IPS-18a (cell line): ENCODE results near the gene MAPK8.

Experiments used
- H3K27ac ChIP-seq: one replicate; pipeline ENCODE4 v1.5.1; 2013; ENCODE audit warnings: low read length
- H3K27me3 ChIP-seq: one replicate; pipeline ENCODE4 v1.6.1; 2013; ENCODE audit warnings: mild to moderate bottlenecking, low read length; ENCODE audit not compliant: control insufficient read depth, insufficient read depth
- H3K36me3 ChIP-seq: one replicate; pipeline ENCODE4 v1.6.1; 2013; ENCODE audit warnings: low read depth, low read length; ENCODE audit not compliant: control insufficient read depth
- H3K4me1 ChIP-seq: one replicate; pipeline ENCODE4 v1.6.1; 2013; ENCODE audit warnings: low read depth, low read length; ENCODE audit not compliant: control insufficient read depth
- H3K4me3 ChIP-seq: one replicate; pipeline ENCODE4 v1.5.1; 2013; ENCODE audit warnings: low read length
- H3K9ac ChIP-seq: one replicate; pipeline ENCODE4 v1.6.1; 2013; ENCODE audit warnings: mild to moderate bottlenecking, low read length, moderate library complexity
- H3K9me3 ChIP-seq: one replicate; pipeline ENCODE4 v1.6.1; 2013; ENCODE audit warnings: low read depth, low read length; ENCODE audit not compliant: control insufficient read depth

Gene MAPK8

GRCh38 chr10:48316236-48316635 lies 9.8 kb downstream of the MAPK8 start:
- no peak overlapping the region for H3K4me3 ChIP-seq
- no peak overlapping the region for H3K27ac ChIP-seq
- H3K36me3 ChIP-seq, result no peaks in the 10 kb centered on the region
- H3K9me3 ChIP-seq, result no peaks in the 10 kb centered on the region
- no peak overlapping the region for H3K9ac ChIP-seq
- H3K4me1 ChIP-seq, result peaks cover 3% of the 10 kb centered on the region
- no peaks in the 10 kb centered on the region for H3K27me3 ChIP-seq

- Histone ChIP-seq H3K4me3 (no peak overlapping the region), H3K9ac (no peak overlapping the region), H3K36me3 (no peaks in the 10 kb centered on the region), H3K27me3 (no peaks in the 10 kb centered on the region), H3K4me1 (peaks cover 3% of the 10 kb centered on the region), H3K9me3 (no peaks in the 10 kb centered on the region), H3K27ac (no peak overlapping the region)
Observed at GRCh38 chr10:48317321-48317990, 11.0 kb downstream of the MAPK8 start.

- no peak overlapping the region for H3K4me3 ChIP-seq
- H3K27ac ChIP-seq, result no peak overlapping the region
- H3K9me3 ChIP-seq, result no peaks in the 10 kb centered on the region
- no peaks in the 10 kb centered on the region for H3K27me3 ChIP-seq
- H3K9ac ChIP-seq, result no peak overlapping the region
- H3K4me1 ChIP-seq, result peaks cover 3% of the 10 kb centered on the region
- no peaks in the 10 kb centered on the region for H3K36me3 ChIP-seq
Observed at GRCh38 chr10:48322017-48322416, 15.5 kb downstream of the MAPK8 start.

GRCh38 chr10:48324580-48324979 lies 18.1 kb downstream of the MAPK8 start:
- no peak overlapping the region for H3K27ac ChIP-seq
- H3K36me3 ChIP-seq, result no peaks in the 10 kb centered on the region
- no peaks in the 10 kb centered on the region for H3K27me3 ChIP-seq
- H3K9me3 ChIP-seq, result no peaks in the 10 kb centered on the region
- no peak overlapping the region for H3K9ac ChIP-seq
- peaks cover 3% of the 10 kb centered on the region for H3K4me1 ChIP-seq
- H3K4me3 ChIP-seq, result no peak overlapping the region

GRCh38 chr10:48330269-48330668 lies 23.8 kb downstream of the MAPK8 start:
- Histone ChIP-seq H3K9ac (no peak overlapping the region), H3K27me3 (no peaks in the 10 kb centered on the region), H3K4me1 (no peaks in the 10 kb centered on the region), H3K9me3 (no peaks in the 10 kb centered on the region), H3K4me3 (no peak overlapping the region), H3K27ac (no peak overlapping the region), H3K36me3 (no peaks in the 10 kb centered on the region)

GRCh38 chr10:48331436-48331835 lies 25.0 kb downstream of the MAPK8 start:
- H3K27ac ChIP-seq, result no peak overlapping the region
- H3K36me3 ChIP-seq, result no peaks in the 10 kb centered on the region
- no peak overlapping the region for H3K4me3 ChIP-seq
- H3K9ac ChIP-seq, result no peak overlapping the region
- no peaks in the 10 kb centered on the region for H3K9me3 ChIP-seq
- no peaks in the 10 kb centered on the region for H3K4me1 ChIP-seq
- no peaks in the 10 kb centered on the region for H3K27me3 ChIP-seq

GRCh38 chr10:48332166-48332870 lies 25.8 kb downstream of the MAPK8 start:
- Histone ChIP-seq H3K4me1 (no peaks in the 10 kb centered on the region), H3K9ac (no peak overlapping the region), H3K36me3 (no peaks in the 10 kb centered on the region), H3K4me3 (no peak overlapping the region), H3K27me3 (no peaks in the 10 kb centered on the region), H3K9me3 (no peaks in the 10 kb centered on the region), H3K27ac (no peak overlapping the region)

GRCh38 chr10:48332871-48333216 lies 26.4 kb downstream of the MAPK8 start:
- no peaks in the 10 kb centered on the region for H3K4me1 ChIP-seq
- no peaks in the 10 kb centered on the region for H3K36me3 ChIP-seq
- no peak overlapping the region for H3K4me3 ChIP-seq
- no peaks in the 10 kb centered on the region for H3K9me3 ChIP-seq
- no peaks in the 10 kb centered on the region for H3K27me3 ChIP-seq
- H3K27ac ChIP-seq, result no peak overlapping the region
- H3K9ac ChIP-seq, result no peak overlapping the region

GRCh38 chr10:48333856-48334255 lies 27.4 kb downstream of the MAPK8 start:
- Histone ChIP-seq H3K4me3 (no peak overlapping the region), H3K27me3 (no peaks in the 10 kb centered on the region), H3K27ac (no peak overlapping the region), H3K9me3 (no peaks in the 10 kb centered on the region), H3K4me1 (no peaks in the 10 kb centered on the region), H3K9ac (no peak overlapping the region), H3K36me3 (no peaks in the 10 kb centered on the region)

GRCh38 chr10:48335788-48336187 lies 29.3 kb downstream of the MAPK8 start:
- no peak overlapping the region for H3K27ac ChIP-seq
- no peaks in the 10 kb centered on the region for H3K27me3 ChIP-seq
- no peaks in the 10 kb centered on the region for H3K9me3 ChIP-seq
- no peaks in the 10 kb centered on the region for H3K36me3 ChIP-seq
- H3K4me1 ChIP-seq, result no peaks in the 10 kb centered on the region
- no peak overlapping the region for H3K9ac ChIP-seq
- H3K4me3 ChIP-seq, result no peak overlapping the region

- Histone ChIP-seq H3K9me3 (no peaks in the 10 kb centered on the region), H3K4me1 (peaks cover 5% of the 10 kb centered on the region), H3K27me3 (no peaks in the 10 kb centered on the region), H3K9ac (no peak overlapping the region), H3K4me3 (no peak overlapping the region), H3K27ac (no peak overlapping the region), H3K36me3 (no peaks in the 10 kb centered on the region)
Observed at GRCh38 chr10:48336978-48337599, 30.6 kb downstream of the MAPK8 start.

GRCh38 chr10:48340734-48341133 lies 34.3 kb downstream of the MAPK8 start:
- no peak overlapping the region for H3K4me3 ChIP-seq
- no peaks in the 10 kb centered on the region for H3K36me3 ChIP-seq
- peaks cover 5% of the 10 kb centered on the region for H3K4me1 ChIP-seq
- no peak overlapping the region for H3K9ac ChIP-seq
- H3K27ac ChIP-seq, result no peak overlapping the region
- H3K27me3 ChIP-seq, result no peaks in the 10 kb centered on the region
- no peaks in the 10 kb centered on the region for H3K9me3 ChIP-seq
